C4-2B (cell line): Measurements from ENCODE around the gene ALKBH8.

Source experiments
- H3K27ac ChIP-seq: fragments of 450-650 bp; 2 replicates; pipeline ENCODE4 v1.5.1; 2017
- CTCF ChIP-seq: fragments of 450-650 bp; conservative IDR thresholded peaks from 2 replicates; pipeline ENCODE4 v1.5.1; 2017; ENCODE audit warnings: mild to moderate bottlenecking
- ZFX ChIP-seq: fragments of 450-650 bp; IDR thresholded peaks from 2 replicates; pipeline ENCODE4 v1.6.1; 2017

The ALKBH8 gene

DNA sequence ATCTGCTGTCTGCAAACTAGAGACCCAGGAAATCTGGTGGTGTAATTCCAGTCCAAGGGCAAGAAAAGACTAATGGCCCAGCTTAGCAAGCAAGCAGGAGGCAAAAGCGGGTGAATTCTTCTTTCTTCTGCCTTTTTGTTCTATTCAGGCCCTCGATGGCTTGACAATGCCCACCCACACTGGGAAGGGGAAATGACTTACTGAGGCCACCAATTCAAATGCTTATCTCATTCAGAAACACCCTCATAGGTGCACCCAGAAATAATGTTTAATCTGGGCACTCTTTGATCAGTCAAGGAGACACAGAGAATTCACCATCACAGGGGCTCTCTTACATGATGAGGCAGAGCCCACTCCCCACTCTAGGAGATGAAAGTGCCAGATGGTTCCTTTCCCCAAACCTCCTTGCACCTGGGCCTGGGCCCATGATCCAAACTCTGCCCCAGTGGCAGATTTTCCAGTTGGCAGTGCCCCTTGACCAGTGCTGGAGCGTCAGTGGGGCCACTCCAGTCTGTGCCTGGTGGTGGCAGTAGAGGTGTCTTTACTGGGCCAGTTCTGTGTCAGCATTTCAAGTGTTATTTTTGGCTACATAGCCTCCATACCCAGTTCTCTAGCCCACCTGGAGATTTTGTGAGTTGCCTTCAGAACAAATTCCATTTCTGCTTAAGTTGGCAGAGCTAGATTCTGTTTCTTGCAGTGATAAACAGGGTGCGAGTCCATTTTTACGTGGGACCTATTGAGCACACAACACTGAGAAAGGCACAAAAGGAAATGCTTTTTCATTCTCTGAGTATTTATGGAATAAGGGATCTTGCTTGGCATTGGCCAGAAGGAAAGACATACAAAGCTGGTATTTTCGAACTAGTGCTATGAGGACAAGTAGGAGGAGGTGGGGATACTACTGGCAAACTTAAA lies 32.9 kb upstream of the ALKBH8 start:
- no peak for TF ChIP-seq ZFX
- peak; percentile 77 for TF ChIP-seq CTCF
- H3K27ac ChIP-seq: no peak overlapping the region

DNA sequence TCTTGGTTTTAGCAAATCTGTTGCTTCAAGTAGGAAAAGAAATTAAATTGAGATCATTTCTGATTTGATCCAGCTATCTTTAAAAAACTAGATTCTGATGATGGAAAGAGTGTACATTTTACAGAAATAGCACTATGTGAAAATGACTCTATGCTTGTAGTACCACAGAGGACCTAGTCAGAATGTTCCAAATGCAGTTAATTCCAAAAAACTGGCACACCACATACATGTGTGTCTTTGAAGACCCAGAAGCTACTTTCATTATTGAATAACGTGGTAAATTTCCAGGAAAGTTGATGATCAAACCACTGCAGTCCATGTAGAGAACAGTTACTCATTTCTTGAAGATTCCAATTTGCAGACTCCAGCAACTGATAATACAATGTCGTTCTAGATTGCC lies 29.2 kb upstream of the ALKBH8 start:
- no peak overlapping the region for H3K27ac ChIP-seq
- TF ChIP-seq ZFX: no peak
- TF ChIP-seq CTCF: no peak

GRCh38 chr11:107593951-107594350 lies 28.4 kb upstream of the ALKBH8 start:
- H3K27ac ChIP-seq: no peak overlapping the region
- TF ChIP-seq CTCF (no peak), ZFX (no peak)

- H3K27ac ChIP-seq: no peak overlapping the region
Measured at GRCh38 chr11:107592813-107593212, 27.3 kb upstream of the ALKBH8 start.

GRCh38 chr11:107592231-107592590 lies 26.7 kb upstream of the ALKBH8 start:
- H3K27ac ChIP-seq: no peak overlapping the region
- TF ChIP-seq ZFX (no peak), CTCF (no peak)

More at GRCh38 chr11:107592813-107593212, 27.3 kb upstream of the ALKBH8 start:
- TF ChIP-seq ZFX: no peak
- TF ChIP-seq CTCF: no peak

- H3K27ac ChIP-seq: peak overlapping the region; percentile 18; the same call in 1 of the 2 replicates
- TF ChIP-seq ZFX: no peak
- TF ChIP-seq CTCF: no peak
Measured at GRCh38 chr11:107591378-107592230, 26.1 kb upstream of the ALKBH8 start.
